ENCODE measurements around the gene TARS1.

TARS1 gene

GRCh38 chr5:33441241-33442177, 744 bp downstream of the TARS1 start:
- DNase-seq: peak; percentile 29 to 46

- DNase-seq: no peak
These were observed 3.8 kb downstream of the TARS1 start for GRCh38 chr5:33444542-33444941.

- no peak for DNase-seq
These were observed 5.0 kb downstream of the TARS1 start for GRCh38 chr5:33445798-33446197.

DNA sequence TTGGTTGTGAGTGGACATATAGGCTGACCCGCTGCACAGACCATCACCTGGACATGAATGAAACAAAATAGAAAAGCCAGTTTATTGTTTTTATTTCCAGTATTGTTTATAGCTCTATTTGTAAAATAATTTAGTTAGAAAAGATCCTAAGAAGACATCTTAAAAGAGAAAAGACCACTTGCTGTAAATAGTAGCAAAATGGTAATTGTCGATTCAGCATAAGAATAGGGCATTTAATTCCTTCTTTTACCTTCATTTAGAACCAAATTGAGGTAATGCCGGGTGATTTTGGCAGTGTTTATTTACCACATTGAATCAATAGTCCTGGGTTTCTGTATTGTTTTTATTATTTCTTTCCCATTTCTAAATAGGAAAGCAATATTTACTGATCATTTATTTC, 7.4 kb downstream of the TARS1 start:
- no peak for DNase-seq

DNA sequence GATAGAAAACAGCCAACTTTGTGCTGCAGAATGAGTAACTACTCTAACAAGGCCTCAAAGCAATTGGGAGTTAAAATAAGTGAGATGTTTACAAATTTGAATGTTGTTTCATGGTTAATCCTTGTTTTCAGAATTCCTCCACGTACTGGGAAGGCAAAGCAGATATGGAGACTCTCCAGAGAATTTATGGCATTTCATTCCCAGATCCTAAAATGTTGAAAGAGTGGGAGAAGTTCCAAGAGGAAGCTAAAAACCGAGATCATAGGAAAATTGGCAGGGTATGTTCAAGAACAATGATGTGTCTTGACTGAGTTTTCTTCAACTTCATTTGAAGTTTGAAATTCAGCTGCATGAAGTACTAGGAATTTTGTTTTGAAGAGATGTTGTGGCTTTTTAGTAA, 16.4 kb downstream of the TARS1 start:
- no peak for DNase-seq

DNA sequence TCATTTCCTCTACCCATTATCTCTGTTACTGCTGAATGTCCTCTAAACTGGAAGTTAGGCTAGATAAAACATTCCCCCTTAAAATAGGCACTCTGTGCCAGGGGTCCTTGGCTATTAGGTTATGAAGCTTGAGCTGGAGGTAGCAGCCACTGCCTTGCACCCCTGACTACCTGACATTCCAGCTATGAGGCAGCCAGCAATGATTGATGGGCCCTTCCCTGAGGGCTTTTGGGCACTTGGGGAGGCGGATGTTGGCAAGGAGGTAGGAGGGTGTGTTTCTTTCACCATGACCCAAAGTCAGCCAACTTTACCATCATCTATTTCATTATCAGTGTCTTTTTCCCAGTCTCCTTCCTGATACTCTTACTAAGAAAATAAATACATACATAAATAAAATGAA, 17.1 kb downstream of the TARS1 start:
- DNase-seq: no peak

DNA sequence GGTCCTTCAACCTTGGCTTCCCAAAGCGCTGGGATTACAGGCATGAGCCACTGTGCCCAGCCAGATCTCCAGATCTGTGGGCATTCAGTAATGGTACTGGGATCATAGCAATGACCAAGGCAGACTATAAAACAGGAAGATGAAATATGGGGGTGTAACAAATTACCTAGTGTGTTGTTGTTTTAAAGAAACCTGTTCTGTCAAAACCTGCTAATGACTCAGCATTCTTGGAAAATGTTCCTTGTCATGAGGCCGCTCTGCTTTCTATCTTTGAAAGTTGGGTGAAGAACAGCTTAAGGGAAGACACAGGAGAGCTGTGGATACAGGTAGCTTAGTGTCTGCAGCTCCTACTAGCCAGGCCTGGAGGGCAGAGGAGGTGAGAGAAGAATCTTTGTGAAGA, 19.4 kb downstream of the TARS1 start:
- no peak for DNase-seq

- no peak for DNase-seq
These were observed 21.7 kb downstream of the TARS1 start for GRCh38 chr5:33462456-33462855.

- no peak for DNase-seq
These were observed 24.4 kb downstream of the TARS1 start for GRCh38 chr5:33465120-33465519.

- no peak for DNase-seq
These were observed 28.1 kb downstream of the TARS1 start for GRCh38 chr5:33468775-33469435.

DNA sequence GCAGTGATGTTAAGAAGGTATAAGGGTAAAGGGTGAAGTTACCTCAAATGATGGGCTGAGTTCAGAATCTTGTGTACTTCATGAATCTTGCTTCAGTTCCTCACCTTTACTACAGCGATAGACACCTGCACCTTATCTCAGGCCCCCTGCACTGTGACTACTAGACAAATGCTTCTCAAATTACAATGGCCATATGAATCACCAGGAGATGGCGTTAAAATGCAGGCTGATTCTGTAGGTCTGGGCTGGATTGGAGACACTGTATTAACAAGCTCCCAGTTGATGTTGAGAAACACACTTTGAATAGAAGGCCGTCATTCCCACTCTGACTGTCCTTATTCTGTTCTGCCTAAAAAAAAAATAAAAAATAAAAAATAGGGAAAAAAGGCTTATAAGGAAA, 29.8 kb downstream of the TARS1 start:
- peak; percentile 16 to 17 for DNase-seq

GRCh38 chr5:33472805-33473409, 32.1 kb downstream of the TARS1 start:
- no peak for DNase-seq

DNA sequence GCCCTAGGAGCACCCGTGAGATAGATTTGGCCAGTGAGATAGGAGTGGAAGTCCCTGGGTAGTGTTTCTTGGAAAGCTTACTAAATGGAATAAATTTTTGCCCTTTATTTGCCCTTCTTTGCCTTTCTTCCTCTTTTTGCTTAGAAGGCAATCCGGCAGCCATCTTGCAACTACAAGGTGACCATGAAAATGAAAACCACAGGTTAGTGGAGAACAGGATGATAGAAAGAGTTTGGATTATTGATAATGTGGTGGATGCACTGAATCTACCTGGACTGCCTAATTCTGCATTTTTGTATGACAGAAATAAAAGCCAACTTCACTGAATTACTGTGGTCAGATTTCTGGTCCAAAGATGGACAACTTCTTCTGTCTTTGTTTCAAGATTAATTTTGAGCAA, 33.2 kb downstream of the TARS1 start:
- DNase-seq: no peak

GRCh38 chr5:33474931-33475499, 34.2 kb downstream of the TARS1 start:
- no peak for DNase-seq

- peak in 1 of 2 experiments; percentile 4 for DNase-seq
These were observed 34.9 kb downstream of the TARS1 start for GRCh38 chr5:33475706-33476105.

DNA sequence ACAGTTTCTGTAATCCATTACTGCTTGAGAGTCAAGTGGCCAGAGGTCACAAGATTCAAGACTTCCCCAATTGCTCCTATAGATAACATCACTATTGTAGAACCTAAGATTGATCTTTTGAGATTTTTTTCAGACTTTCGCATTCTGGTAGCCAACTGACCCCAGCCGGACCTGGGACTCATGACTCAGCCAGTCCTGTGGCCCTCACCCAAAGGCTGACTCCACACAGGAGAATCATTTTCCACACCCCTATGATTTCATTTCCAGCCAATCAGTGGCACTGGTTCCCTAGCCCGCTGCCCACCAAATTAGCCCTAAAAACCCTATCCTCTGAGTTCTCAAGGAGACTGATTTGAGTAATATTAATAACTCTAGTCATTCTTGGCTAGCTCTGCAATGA, 36.2 kb downstream of the TARS1 start:
- DNase-seq: no peak

GRCh38 chr5:33477816-33478215, 37.1 kb downstream of the TARS1 start:
- DNase-seq: no peak

DNA sequence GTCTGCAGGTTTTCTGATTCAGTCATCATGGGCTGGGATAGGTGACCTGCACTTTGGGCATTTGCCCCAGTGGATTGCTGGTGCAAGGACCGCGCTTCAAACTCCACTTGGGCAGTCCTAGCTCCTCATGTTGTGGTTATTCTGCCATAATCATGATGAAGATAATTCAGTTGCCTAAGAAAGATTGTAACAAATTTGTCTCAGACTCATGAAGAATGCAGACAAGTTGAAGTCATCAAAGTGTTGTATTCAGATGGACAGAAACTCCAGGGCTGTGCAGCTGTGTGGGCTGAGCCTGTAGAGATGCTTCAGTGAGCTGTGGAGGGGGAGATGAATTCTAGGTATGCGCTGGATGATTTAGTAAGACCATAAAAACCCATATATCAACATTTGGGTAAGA, 38.5 kb downstream of the TARS1 start:
- DNase-seq: no peak

DNA sequence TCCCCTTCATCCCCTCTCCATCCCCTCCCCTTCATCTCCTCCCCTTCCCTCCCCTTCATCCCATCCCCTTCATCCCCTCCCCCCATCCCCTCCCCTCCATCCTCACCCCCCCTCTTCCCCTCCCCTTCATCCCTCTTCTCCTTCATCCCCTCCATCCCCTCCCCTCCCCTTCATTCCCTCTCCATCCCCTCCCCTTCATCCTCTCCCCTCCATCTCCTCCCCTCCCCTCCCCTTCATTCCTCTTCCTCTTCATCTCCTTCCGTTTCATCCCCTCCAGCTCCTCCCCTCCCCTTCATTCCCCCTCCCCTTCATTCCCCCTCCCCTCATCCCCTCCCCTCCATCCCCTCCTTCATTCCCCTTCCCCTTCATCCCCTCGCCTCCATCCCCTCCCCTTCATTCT, 40.1 kb downstream of the TARS1 start:
- DNase-seq: no peak

- DNase-seq: no peak
These were observed 41.6 kb downstream of the TARS1 start for GRCh38 chr5:33482335-33482734.

GRCh38 chr5:33487236-33487635, 46.5 kb downstream of the TARS1 start:
- no peak for DNase-seq

GRCh38 chr5:33488558-33489355, 48.0 kb downstream of the TARS1 start:
- DNase-seq: no peak
